Transverse colon (tissue), 4 donors: ENCODE measurements around the gene TERF2IP. TPM values are rescaled to one million over a fixed set of nuclear protein-coding genes. Genes with fewer than 3 reads are reported as not detected.
A peak's percentile ranks its signal among the peaks of the same experiment; 100 is the strongest.

Experiments used
- DNase-seq: peaks from one replicate; pipeline ENCODE4 v3.0.0-alpha.2; 2019
- H3K27ac ChIP-seq, 4 donors: fragments of 200-600 bp; sonication (generic); 2 replicates each; pipeline ENCODE4 v1.5.1; 2016 to 2018; ENCODE audit warnings: inconsistent platforms in 4 of 4
- H3K27me3 ChIP-seq: fragments of 200-600 bp; sonication (generic); 2 replicates; pipeline ENCODE4 v1.5.1; 2017; ENCODE audit warnings: inconsistent platforms
- H3K36me3 ChIP-seq, 4 donors: fragments of 200-600 bp; sonication (generic); 2 replicates each; pipeline ENCODE4 v1.5.1; 2017 to 2019; ENCODE audit warnings: inconsistent platforms in 4 of 4
- H3K4me1 ChIP-seq, 4 donors: fragments of 200-600 bp; sonication (generic); 2 replicates each; pipeline ENCODE4 v1.5.1; 2017 to 2020; ENCODE audit warnings: inconsistent platforms in 4 of 4
- H3K4me3 ChIP-seq, 4 donors: fragments of 200-600 bp; sonication (generic); 1 replicate in 1 of 4; 2 replicates in 3 of 4; pipeline versions ENCODE4 v1.5.1 to v1.6.1; 2017 to 2019; ENCODE audit warnings: inconsistent platforms in 4 of 4
- H3K9me3 ChIP-seq, 2 donors: fragments of 200-600 bp; sonication (generic); 2 replicates each; pipeline ENCODE4 v1.5.1; 2017 to 2019; ENCODE audit warnings: inconsistent platforms in 2 of 2
- EP300 ChIP-seq: sonication (generic); formaldehyde crosslinking; IDR thresholded peaks from one replicate; pipeline ENCODE4 v1.6.1; 2017; ENCODE audit warnings: antibody characterized with exemption, low read depth
- POLR2A ChIP-seq: fragments of 450-650 bp; IDR thresholded peaks from one replicate; pipeline ENCODE4 v1.6.1; 2016; ENCODE audit warnings: antibody characterized with exemption, mild to moderate bottlenecking, moderate library complexity
- POLR2AphosphoS5 ChIP-seq, 3 donors: sonication (generic); formaldehyde crosslinking; IDR thresholded peaks; one replicate each; pipeline ENCODE4 v1.6.1; 2016; ENCODE audit warnings: antibody characterized with exemption in 3 of 3
- WGBS, 2 donors: methylation state at CpG; one replicate each; pipeline ENCODE4 v1.1.5; 2018; ENCODE audit warnings: low coverage in 1 of 2; 5-methylcytosine and 5-hydroxymethylcytosine counted together
- in situ Hi-C, 4 donors: fragments of 200-750 bp; cut with MboI; loops; one replicate each; pipeline versions ENCODE4 v1.15.0 to v1.15.1; 2017; ENCODE audit warnings: low sequenced_read_pairs in 3 of 4, low pct_ligation_motif_present in 1 of 4, low pct_unique_long_range_greater_than_20kb in 1 of 4
- intact Hi-C: fragments of 100-400 bp; cut with DNase I; formaldehyde crosslinking; loops from one replicate; pipeline ENCODE4 v1.15.1; 2023; ENCODE audit warnings: low total_unique reads
- total RNA-seq, 4 donors: library from RNA; depleted of rRNA; stranded (reverse); fragments of >200 nt; gene quantifications; one replicate each; pipeline ENCODE4 v1.1.0, GENCODE V29; 2016
- TF ChIP-seq, protein P1 (sequence below), 5 experiments: fragments of 200-600 bp in 3 of 5; fragments of 450-650 bp in 2 of 5; sonication (generic) in 3 of 5; IDR thresholded peaks; 1 replicate in 2 of 5; 2 replicates in 3 of 5; pipeline ENCODE4 v1.5.1; 2016 to 2017; ENCODE audit warnings: antibody characterized with exemption in 5 of 5, inconsistent platforms in 3 of 5, mild to moderate bottlenecking in 2 of 5, moderate library complexity in 1 of 5

The TERF2IP gene, protein sequence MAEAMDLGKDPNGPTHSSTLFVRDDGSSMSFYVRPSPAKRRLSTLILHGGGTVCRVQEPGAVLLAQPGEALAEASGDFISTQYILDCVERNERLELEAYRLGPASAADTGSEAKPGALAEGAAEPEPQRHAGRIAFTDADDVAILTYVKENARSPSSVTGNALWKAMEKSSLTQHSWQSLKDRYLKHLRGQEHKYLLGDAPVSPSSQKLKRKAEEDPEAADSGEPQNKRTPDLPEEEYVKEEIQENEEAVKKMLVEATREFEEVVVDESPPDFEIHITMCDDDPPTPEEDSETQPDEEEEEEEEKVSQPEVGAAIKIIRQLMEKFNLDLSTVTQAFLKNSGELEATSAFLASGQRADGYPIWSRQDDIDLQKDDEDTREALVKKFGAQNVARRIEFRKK
- 10 to 100 TPM; 20.9 to 50.0 (median 36.3) TPM for total RNA-seq

DNA sequence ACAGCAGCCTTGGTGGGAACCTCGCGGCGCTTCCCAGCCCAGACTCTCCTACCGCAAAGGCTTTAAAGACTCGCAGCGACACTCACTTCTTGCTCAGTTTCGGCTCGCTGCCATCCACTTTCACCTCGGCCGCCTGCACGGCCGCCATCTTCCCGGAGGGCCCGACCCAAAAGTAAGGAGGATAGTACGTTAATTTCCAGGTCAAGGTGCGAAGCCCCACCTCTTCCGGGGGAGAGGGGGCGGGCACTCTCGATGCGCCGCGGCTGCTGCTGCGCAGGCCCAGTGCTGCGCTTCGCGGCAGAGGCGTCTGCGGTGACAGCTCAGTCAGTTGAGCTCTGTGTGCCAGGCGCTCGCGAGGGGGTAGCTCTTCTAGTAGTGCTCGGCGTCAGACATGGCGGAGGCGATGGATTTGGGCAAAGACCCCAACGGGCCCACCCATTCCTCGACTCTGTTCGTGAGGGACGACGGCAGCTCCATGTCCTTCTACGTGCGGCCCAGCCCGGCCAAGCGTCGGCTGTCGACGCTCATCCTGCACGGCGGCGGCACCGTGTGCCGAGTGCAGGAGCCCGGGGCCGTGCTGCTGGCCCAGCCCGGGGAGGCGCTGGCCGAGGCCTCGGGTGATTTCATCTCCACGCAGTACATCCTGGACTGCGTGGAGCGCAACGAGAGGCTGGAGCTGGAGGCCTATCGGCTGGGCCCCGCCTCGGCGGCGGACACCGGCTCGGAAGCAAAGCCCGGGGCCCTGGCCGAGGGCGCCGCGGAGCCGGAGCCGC lies at the start of gene TERF2IP, which contains the start of gene KARS1:
Gene TERF2IP (plus strand): TSS at position 282 of the 773 bp plus-strand sequence. CDS start 110 bp downstream, at position 392.
Gene KARS1 (minus strand): TSS at position 174 of the 773 bp plus-strand sequence. CDS start 26 bp downstream, at position 148.
- peak within 1 kb of the TSS; percentile 86 to 100 (median 97) for H3K4me3 ChIP-seq
- peaks cover 25 to 58% (median 41%) of the 10 kb centered on the region in 4 donors for H3K4me1 ChIP-seq
- H3K36me3 ChIP-seq: no peaks in the 10 kb centered on the region
- peak; percentile 99 for TF ChIP-seq POLR2AphosphoS5 (IDR thresholded peaks at IDR 0.05)
- no peak for TF ChIP-seq EP300
- TF ChIP-seq, protein P1, sequence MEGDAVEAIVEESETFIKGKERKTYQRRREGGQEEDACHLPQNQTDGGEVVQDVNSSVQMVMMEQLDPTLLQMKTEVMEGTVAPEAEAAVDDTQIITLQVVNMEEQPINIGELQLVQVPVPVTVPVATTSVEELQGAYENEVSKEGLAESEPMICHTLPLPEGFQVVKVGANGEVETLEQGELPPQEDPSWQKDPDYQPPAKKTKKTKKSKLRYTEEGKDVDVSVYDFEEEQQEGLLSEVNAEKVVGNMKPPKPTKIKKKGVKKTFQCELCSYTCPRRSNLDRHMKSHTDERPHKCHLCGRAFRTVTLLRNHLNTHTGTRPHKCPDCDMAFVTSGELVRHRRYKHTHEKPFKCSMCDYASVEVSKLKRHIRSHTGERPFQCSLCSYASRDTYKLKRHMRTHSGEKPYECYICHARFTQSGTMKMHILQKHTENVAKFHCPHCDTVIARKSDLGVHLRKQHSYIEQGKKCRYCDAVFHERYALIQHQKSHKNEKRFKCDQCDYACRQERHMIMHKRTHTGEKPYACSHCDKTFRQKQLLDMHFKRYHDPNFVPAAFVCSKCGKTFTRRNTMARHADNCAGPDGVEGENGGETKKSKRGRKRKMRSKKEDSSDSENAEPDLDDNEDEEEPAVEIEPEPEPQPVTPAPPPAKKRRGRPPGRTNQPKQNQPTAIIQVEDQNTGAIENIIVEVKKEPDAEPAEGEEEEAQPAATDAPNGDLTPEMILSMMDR (IDR thresholded peaks at IDR 0.05): peak in 1 of 5 experiments; percentile 3
- TF ChIP-seq POLR2A: peak; percentile 98
- H3K27me3 ChIP-seq: no peaks in the 10 kb centered on the region
- intact Hi-C loops (loop anchor here (5.0 kb wide), 1 partner anchor 215 kb away; the partner anchor contains the start of gene CFDP1), in situ Hi-C loops (loop anchor here in 2 of 4 donors (5.0 to 25.0 kb wide), 3 partner anchors 115 to 1540 kb away; partner anchors contain the start of genes TMEM170A (in 2 of the 2), MON1B (in 1 of the 2) and SYCE1L (in 1 of the 2))
- peak; percentile 96 for DNase-seq
- 0% methylated on average over 53 of the region's 76 CpGs; no CpG with 5 or more reads in 1 of the 2 donors for WGBS, 2 donors
- H3K9me3 ChIP-seq: no peaks in the 10 kb centered on the region
- peak within 1 kb of the TSS; percentile 97 to 99 (median 98) for H3K27ac ChIP-seq

DNA sequence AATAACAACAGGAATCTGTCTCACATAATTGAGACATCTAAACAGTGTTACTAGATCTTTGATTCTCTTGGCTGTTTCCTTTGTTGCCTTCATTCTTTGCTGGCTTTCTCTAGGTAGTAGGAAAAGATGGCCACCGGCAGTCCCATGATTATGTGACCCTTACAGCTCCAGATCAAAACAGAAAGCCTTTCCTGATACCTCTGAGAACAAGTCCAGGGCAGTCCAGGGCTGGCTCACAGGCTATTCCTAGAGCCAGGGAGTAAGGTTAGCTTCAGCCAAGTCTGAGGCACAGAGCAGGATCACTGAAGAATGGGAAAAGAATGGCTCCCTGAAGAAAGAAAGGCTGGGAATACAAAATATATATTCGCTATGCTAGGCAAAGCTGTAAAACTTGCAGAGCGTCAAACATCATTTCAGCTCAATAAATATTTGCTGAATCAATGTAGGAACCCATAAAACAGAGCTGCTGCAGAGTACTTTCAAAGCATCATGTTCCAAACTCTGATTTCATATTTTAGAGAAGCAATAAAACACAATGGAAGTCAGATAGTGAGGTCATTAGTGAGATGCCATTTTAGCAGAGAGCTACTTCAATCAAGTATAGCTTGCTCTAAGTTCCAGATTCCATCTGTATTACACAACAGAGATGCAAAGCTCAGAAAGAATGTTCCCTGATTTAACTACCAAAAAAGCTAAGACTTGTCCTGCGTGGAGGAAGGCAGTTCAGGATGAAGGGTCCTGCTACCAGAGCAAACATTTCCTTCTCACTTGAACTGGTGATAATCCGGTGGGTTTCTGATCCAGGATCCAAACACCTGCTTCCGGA lies 47.9 kb upstream of the TERF2IP start:
- no peak for TF ChIP-seq POLR2A
- TF ChIP-seq, protein P1 (IDR thresholded peaks at IDR 0.05): no peak
- TF ChIP-seq POLR2AphosphoS5 (IDR thresholded peaks at IDR 0.05): no peak
- no peak for TF ChIP-seq EP300
- no peak for DNase-seq
- in situ Hi-C loops (no loop called here), intact Hi-C loops (no loop called here)
- H3K27me3 ChIP-seq: no peaks in the 10 kb centered on the region
- H3K9me3 ChIP-seq: no peaks in the 10 kb centered on the region
- peaks cover 0 to 32% (median 10%) of the 10 kb centered on the region in 4 donors for H3K36me3 ChIP-seq
- WGBS, 2 donors: 37 to 64% methylated on average over 2 to 6 of the region's 6 CpGs
- peak overlapping the region; percentile 45 to 68 (median 54) for H3K27ac ChIP-seq
- H3K4me3 ChIP-seq: no peak overlapping the region
- peaks cover 0 to 5% (median 0%) of the 10 kb centered on the region in 4 donors for H3K4me1 ChIP-seq

DNA sequence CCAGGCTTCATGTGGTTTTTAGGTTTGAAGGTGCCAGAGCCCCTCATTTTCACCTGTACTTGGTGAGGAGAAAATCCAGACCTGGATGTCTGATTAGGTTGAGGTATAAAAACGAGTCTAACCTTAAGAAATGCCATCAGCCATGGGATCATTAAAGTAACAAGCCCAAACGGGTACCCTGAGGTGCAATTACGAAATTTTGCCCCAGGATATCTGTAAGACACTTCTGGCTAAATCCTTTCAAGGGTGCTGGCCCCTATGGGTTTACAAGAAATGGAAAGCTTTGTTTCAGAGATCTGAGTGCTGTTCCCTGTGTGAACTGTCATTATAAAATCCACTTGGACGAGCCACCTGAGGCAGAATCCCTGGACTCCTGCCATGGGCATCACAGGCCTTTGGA lies 44.3 kb upstream of the TERF2IP start:
- no peak for DNase-seq
- WGBS, 2 donors: 95 to 100% methylated on average over 1 to 4 of the region's 4 CpGs
- H3K4me1 ChIP-seq: peaks cover 0 to 5% (median 0%) of the 10 kb centered on the region in 4 donors
- intact Hi-C loops: no loop called here
- in situ Hi-C loops: no loop called here
- H3K36me3 ChIP-seq: peaks cover 0 to 49% (median 12%) of the 10 kb centered on the region in 4 donors
- H3K4me3 ChIP-seq: no peak overlapping the region
- H3K27ac ChIP-seq: no peak overlapping the region
- H3K9me3 ChIP-seq: no peaks in the 10 kb centered on the region
- no peaks in the 10 kb centered on the region for H3K27me3 ChIP-seq
- TF ChIP-seq, protein P1 (IDR thresholded peaks at IDR 0.05): no peak
- TF ChIP-seq POLR2AphosphoS5 (IDR thresholded peaks at IDR 0.05) (no peak), EP300 (no peak), POLR2A (no peak)
